Breast epithelium (tissue), 3 donors: ENCODE measurements around the gene SYT2.
"Not testable (repeated sequence)": the region's sequence is repeated elsewhere in the genome, so short reads cannot be mapped to it uniquely, and the experiment has no call there.

Experiments used
- CTCF ChIP-seq, 3 donors: fragments of 450-650 bp; IDR thresholded peaks; one replicate each; pipeline ENCODE4 v1.5.1; 2016 to 2017; ENCODE audit warnings: antibody characterized with exemption in 3 of 3, mild to moderate bottlenecking in 3 of 3, moderate library complexity in 3 of 3
- POLR2AphosphoS5 ChIP-seq, 3 donors: sonication (generic); formaldehyde crosslinking; IDR thresholded peaks; one replicate each; pipeline ENCODE4 v1.6.1; 2017; ENCODE audit warnings: antibody characterized with exemption in 3 of 3

GRCh38 chr1:202627036-202627435 is 83.2 kb downstream of the SYT2 start:
- TF ChIP-seq CTCF, POLR2AphosphoS5 (IDR thresholded peaks at IDR 0.05): not testable (repeated sequence)
